Fibroblast of peridontal ligament (primary cell): Measurements from ENCODE around the gene MYCT1.
"Not testable (repeated sequence)": the region's sequence is repeated elsewhere in the genome, so short reads cannot be mapped to it uniquely, and the experiment has no call there.

Experiments
- DNase-seq: peaks from one replicate; pipeline ENCODE4 v3.0.0-alpha.2; 2010; ENCODE audit errors: extremely low read depth

MYCT1 gene, protein sequence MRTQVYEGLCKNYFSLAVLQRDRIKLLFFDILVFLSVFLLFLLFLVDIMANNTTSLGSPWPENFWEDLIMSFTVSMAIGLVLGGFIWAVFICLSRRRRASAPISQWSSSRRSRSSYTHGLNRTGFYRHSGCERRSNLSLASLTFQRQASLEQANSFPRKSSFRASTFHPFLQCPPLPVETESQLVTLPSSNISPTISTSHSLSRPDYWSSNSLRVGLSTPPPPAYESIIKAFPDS

DNA sequence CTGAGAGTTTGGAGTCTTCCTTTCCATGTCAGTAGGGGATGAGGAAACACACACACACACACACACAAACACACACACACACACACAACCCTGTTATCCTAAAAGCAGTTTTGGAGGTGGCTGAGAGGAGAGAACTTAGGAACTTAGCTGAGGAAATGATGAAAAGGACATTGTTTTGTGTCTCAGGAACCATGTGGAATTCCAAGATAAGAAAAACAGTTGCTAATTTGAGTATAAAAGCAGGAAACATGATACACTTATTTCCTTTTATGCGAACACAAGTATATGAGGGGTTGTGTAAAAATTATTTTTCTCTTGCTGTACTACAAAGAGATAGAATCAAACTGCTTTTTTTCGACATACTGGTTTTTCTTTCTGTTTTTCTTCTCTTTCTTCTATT is at the start of gene MYCT1:
Gene MYCT1, plus strand, starts transcription at position 264 of the 400 bp plus-strand sequence. Its CDS starts 6 bp downstream, at position 270.
- DNase-seq, result no peak

DNA sequence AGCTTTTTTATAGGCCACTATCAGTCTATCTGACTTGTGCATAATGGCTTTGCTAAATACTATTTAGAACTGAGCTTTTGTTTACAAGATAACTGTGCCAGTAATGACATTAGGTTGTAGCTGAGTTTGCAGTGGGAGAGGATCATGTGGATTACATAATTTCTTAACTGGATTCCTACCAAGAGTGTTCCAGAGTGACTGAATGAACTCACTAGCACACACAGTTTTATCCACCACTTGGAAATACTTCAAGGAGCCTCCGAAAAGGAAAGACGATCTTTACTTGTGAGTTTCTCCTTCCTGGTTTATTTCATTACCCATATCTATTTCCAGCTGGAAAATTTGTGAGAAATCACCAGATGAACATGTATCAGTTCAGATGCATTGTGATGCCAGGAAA is 49.6 kb upstream of the MYCT1 start:
- DNase-seq, result peak; percentile 74

DNA sequence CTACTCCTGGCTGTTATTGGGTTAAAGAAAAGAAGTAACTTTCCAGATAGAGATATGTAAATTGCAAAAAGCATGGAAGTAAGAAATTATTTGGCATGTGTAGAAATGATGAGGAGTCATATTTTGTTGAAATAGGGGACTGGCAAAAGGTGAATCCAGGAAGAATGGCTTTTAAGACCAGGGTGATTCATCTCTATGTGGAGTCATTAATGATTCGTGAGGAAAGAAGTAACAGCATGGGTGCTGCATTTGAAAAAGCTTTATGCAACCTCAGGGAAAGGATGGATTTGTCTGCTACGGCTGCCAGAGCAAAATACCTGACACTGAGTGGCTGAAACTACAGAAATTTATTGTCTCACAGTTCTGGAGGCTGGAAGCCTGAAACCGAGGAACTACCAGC is 45.7 kb upstream of the MYCT1 start:
- DNase-seq, result peak; percentile 11

DNA sequence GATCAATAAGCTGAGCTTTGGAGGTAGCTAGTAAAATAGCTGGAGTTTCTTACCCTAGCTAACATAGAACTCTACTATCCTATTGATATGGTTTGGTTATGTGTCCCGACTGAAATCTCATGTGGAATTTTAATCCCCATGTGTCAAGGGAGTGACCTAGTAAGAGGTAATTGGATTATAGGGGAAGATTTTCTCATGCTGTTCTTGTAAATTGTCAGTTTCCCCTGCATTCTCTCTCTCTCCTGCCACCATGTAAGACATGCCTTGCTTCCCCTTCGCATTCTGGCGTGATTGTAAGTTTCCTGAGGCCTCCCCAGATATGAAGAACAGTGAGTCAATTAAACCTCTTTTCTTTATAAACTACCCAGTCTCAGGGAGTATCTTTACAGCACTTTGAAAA is 35.9 kb upstream of the MYCT1 start:
- DNase-seq, result no peak

DNA sequence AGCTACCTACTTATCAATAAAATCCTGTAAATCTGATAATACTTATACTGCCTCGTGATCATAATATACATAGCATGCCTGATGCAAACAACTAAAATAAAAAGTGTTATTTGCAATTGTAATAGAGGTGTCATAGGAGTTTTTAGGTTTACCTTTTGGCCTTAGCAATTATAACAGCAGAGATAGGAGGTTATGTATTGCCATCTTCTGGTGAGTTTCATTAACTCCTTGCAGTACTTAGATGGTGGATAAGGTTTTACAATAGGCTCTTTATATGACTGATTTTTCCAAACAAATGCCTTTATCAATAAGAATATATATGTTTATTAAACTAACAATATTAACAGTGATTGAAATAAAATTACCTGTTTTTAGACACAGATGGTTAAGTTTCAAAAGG is 27.8 kb upstream of the MYCT1 start:
- peak; percentile 72 for DNase-seq

DNA sequence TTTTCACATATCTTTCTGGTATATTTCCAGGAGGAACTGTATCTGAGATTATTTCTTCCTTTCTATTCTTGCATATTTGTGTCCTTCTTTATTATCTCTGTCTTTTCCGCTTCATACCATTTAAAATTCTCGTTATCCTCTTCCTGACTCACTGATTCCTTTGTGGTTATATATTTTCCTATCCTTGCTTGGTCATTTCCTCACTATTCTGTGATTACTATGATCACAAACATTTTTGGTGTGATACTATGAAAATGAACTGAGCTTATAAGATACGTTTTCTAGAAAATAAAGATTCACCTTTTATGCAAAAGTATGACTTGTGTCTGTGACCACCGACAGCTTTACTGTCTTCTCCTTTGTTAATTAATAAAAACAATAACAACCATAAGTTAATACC is 26.5 kb upstream of the MYCT1 start:
- DNase-seq, result no peak

DNA sequence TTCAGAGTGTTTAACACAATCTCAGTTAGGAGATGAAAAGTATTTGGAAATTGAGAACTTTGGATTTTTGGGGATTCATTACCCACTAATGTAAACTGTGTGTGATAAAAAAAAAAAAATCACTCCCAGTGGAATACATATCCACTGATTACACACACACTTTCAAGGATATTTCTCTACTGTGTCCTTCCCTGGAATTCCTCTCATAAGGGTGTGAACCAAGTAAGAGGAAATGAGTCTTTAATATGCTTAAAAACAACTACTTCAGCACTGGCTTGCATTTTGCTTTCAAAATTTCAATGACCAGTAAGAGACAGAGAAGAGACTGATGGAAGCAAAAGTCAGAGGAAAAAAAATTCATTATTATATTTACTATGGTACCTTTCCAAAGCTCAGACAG is 24.5 kb upstream of the MYCT1 start:
- peak; percentile 7 for DNase-seq

DNA sequence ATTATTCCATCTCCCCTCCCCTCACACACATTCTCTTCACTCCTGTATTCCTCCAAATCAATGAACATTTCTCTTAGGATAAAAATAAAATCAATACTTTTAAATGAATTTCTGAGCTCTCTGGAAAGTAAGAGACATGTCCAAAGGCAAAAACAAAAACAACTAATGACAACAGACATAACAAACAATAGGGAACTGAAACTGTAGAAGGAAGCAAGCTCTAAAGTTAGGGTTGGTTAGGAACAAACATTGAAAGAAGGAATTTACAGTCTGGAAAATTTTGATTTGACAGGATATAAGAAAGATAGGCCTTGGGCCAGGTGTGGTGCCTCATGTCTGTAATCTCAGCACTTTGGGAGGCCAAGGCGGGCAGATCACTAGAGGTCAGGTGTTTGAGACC is 17.5 kb upstream of the MYCT1 start:
- no peak for DNase-seq

DNA sequence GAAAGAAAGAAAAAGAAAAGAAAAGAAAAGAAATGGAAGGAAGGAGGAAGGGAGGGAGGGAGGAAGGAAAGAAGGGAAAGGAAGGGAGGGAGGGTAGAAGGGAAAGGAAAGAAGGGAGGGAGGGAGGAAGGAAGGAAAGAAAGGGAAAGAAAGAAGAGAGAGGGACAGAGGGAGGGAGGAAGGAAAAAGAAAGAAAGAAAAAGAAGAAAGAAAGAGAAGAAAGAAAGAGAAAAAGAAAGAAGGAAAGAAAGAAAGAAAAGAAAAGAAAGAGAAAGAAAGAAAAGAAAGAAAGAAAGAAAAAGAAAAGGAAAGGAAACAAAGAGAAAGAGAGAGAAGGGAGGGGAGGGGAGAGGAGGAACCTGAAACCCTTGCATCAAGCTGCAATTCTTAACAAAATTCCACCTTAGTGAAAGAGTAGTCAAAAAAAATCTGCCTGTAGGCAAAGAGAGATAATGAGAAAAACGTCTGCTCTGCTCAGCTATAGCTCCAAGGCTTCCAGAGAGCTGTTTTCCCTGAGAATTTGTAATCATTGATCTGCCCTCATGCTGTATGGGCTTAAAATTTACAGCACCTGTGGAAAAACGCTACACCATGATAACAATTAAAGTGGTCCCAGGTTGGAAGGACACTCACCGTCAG is 16.7 kb upstream of the MYCT1 start:
- DNase-seq, result no peak

DNA sequence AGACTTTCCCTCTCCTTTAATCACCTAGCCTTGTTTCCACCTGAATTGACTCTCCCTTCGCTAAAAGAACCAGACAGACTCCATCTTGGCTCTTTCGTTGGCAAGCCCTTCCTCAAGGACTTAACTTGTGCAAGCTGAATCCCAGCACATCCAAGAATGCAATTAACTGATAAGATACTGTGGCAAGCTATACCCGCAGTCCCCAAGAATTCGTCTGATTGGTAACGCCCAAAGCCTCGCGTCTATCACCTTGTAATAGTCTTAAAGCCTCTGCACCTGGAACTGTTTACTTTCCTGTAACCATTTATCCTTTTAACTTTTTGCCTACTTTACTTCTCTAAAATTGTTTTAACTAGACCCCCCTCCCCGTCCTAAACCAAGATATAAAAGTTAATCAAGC is 15.6 kb upstream of the MYCT1 start:
- no peak for DNase-seq

DNA sequence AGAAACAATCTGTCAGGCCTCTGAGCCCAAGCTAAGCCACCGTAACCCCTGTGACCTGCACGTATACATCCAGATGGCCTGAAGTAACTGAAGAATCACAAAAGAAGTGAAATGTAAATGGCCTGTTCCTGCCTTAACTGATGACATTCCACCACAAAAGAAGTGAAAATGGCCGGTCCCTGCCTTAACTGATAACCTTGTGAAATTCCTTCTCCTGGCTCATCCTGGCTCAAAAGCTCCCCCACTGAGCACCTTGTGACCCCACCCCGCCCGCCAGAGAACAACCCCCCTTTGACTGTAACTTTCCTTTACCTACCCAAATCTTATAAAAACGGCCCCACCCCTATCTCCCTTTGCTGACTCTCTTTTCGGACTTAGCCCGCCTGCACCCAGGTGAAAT is 14.8 kb upstream of the MYCT1 start:
- not testable (repeated sequence) for DNase-seq

DNA sequence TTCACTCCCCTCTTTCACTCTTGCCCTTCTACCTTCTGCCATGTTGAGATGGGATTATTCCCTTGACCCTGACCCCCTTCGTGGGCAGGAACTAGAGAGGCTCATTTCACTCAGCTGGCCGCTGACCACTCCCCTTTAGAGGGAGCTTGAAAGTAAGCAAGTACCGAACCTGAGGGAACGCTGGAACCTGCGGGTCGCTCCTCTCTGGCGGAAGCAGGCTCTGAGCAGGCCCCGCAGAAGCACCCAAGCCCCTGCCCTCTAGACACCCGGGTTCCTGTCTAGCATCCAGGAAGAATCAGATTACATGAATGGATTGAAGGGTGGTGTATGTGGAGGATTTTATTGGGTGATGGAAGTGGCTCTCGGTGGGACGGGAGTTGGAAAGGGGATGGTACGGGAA is 11.9 kb upstream of the MYCT1 start:
- DNase-seq, result no peak

DNA sequence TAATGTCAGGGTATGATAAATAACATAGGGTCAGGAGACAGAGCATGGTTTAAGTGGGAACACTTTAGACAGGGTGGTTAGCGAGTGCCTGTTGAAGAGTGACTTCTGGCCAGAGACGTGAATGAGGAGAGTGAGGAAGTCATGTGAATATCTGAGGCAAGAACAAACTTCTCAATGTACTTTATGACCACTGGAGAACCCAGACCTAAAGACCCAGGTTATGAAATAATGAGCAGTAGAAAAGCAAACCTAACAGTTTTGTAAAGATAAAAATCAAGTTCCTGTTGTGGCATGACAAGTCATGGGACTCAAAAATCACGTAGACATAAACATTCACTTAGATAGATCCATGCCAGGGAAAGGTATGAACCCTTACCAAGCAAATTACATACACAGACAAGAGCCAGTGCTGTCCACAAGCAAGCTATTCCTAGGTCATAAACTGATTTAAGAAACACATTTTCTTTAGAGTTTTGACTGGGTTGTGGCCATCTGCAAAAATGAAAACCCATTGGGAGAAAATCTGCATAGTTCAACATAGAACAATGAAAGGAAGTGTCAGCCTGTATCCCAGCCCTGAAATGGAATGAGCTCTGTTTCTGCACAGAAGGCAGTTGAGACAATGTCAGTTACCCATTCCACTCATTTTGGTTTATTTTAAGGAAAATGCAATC is 2.2 kb upstream of the MYCT1 start:
- DNase-seq, result no peak

DNA sequence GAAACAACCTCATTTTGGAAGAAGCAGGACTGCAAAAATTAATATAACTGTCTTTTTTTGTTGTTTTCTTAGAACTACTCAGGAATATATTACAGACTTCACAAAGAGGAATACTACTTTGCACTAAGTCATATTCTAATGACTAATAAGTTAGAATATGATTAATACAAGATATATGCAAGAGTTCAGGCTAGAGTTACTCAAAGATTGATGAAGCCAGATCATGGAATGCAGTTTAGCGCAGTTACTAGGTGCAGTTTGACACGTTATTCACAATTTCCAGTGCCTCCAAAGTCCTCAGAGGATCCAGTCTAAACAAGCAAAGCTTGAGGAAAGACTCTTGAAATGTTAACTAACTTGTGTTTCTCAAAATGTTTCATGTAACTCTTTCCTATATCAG is 1.2 kb upstream of the MYCT1 start:
- peak; percentile 81 for DNase-seq

DNA sequence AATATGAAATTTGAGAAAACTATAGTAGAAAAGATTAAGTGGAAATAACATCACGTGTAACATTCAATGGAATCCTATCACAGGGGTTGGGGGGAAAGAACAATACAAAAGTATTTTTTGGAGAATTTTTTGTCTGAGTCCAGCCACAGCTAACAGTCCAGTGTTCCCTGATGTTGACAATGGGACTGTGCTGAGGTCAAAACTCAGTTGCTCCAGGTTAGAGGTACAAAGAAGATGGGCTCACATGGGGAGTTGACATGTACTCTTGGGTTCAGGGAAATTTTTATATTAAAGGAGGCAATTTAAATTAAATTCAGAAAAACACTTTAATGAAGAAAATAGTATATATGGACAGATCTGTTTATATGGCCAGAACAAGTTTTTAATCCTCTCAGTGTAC is 995 bp downstream of the MYCT1 start:
- DNase-seq, result no peak

DNA sequence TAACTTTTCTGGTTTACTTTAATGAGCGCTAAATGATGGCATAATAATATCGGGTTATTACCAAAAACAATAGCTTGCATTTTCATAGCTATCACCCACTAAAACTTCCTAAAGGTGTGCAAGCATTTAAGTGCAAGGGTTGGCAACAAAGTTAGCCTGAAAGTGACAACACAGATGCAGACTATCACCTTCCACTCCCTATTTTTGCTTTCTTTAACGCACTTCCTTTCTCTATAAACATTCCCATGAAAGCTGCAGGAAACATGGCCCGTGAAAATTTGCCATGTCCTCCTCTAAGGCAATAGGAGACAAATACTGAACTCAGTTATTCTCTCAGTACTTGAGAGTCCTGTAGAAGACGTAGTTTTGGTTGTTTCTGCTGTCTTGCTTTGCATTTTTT is 2.7 kb downstream of the MYCT1 start:
- DNase-seq, result no peak

DNA sequence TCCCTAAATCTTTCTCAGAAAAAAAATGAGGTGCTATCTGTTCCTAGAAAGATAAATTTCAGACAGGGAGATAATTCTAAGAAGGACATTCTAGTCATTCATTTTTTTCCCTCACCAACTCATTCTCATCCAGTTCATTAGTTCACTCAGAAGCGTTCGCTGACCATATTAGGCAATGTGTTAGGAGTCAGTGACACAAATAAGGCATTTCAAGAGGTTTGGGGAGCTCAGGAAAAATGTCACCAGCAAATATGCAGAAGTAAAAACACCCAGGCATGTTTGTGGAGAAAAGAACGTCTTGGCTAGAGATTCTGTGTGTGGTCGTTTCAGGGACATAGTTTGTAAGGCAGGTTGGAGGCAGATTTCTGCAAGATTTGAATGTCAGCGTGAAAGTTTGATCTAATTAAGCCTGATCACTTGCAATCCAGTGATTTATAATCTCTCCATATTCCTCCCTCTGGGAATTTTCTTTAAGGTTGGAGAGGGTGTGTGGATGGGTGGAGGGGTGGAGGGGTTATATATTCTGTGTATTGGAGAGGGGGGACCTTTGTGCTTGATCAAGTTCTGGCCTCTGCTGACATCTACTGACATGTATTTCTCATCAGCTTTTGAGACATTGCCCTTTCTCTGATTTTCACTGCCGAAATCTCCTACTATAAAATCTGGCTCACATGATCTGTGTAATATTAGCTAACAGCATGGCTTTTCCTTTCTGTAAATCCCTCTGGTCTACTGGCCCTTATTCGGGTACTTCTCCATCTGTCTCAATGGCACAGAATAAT is 3.6 kb downstream of the MYCT1 start:
- DNase-seq, result no peak

DNA sequence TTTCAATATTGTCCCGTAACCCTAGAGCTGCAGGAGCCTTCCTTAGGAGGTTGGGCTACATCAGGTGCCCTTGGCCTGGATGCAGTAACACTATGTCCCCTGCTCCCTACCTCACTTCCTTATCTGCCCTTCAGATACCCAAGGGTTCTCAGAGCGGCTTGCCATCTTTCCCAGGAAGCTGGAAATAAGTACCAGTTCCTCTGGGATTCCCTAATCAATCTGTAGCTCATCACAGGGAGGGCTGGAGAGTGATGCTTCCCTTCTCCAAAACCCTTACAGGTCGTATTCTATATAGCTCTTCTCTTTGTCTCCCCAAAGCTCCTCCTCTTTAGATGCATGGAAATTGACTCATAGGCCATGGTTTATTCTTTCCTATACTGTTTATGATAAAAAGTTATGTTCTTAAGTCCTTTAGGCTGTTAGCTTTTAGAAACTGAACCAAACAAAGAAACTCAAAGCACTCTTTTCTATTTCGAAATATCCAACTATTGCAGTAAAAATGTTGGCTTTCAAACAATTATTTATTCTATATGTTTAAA is 4.2 kb downstream of the MYCT1 start:
- DNase-seq, result no peak

DNA sequence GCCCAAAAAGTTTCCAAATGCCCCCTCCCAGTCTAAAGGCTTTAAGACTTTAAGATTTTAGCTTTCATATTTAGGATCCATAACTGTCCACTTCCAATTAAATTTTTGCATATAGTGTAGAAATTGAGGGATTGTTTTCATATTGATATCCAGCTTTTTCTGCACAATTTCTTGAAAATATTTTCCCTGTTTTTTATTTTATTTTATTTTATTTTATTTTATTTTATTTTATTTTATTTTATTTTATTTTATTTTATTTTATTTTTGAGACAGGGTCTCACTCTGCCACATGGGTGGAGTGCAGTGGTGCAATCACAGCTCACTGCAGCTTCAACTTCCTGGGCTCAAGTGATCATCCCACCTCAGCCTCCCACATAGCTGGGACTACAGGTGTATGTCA is 6.1 kb downstream of the MYCT1 start:
- DNase-seq, result not testable (repeated sequence)

DNA sequence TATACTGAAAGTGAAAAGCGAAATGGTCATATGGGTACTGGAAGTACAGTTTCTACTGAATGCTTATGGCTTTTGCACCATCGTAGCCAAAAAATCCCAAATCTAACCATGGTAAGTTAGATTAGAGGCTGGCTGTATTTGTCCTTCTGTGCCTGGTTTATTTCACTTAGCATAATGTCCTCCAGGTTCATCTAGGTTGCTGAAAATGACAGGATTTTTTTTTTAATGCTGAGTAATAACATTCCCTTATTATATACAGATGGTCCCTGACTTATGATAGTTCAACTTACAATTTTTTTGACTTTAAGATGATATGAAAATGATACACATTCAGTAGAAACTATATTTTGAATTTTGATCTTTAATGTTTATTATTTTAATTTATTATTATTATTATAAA is 7.6 kb downstream of the MYCT1 start:
- no peak for DNase-seq

DNA sequence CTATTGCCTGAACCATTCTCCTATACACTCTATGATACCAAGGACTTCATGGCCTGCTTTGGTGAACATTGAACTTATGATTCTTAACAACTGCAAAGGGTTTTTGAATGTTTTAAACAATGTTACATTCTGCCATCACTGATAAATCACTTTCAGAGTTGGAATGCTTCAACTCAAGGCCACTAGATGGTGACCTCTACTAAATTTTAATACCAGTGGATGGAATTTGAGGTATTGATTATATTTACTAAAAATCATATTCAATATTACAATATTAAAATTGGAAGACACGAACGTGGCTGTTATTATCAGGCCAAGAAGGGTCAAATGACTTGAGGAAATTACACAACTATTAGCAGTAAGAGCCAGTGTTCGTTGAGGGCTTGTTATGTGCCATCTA is 18.6 kb downstream of the MYCT1 start:
- peak; percentile 16 for DNase-seq

DNA sequence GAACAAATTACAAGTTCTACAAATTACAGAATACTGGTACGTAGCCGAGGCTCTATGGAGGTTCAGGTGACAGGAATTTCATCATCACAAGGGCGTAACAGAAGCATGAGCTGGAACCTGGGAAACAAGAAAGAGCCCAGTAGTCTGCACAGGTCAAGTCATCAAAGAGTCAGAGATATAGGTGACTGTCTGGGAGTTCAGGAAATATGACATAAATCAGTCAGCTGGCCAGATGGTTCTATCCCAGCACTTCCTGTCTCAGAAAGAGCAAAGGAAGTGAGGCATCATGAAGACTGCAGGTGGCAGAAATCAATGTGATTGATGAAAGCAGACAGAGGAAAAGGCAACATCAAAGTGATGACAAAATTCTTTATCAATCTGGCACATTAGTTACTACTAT is 23.3 kb downstream of the MYCT1 start:
- no peak for DNase-seq
